ENCODE data around the gene GRB10. TPM values are rescaled to one million over a fixed set of nuclear protein-coding genes. Genes with fewer than 3 reads are reported as not detected.
"Not testable (repeated sequence)": the region's sequence is repeated elsewhere in the genome, so short reads cannot be mapped to it uniquely, and the experiment has no call there.

Gene GRB10
- total RNA-seq, 2 experiments from 2014 or later = 6.3 to 6.6 TPM

GRCh38 chr7:50594136-50594535, 188.6 kb downstream of the GRB10 start:
- ATAC-seq (no peak), DNase-seq (no peak)
- H3K4me3 Mint-ChIP-seq = no peak overlapping the region
- CTCF ChIA-PET = interaction anchor here (1.0 to 1.9 kb wide), 6 partner anchors 15 to 126 kb away, joined by 3 to 7 read pairs (median 4); no protein-coding TSS in a partner anchor
- peaks cover 24% of the 10 kb centered on the region for H3K4me1 Mint-ChIP-seq (ENCODE audit: low read depth)
- H3K27me3 Mint-ChIP-seq (ENCODE audit: low read depth) = no peaks in the 10 kb centered on the region
- H3K36me3 Mint-ChIP-seq (ENCODE audit: low read depth) = no peaks in the 10 kb centered on the region
- H3K9me3 Mint-ChIP-seq (ENCODE audit: insufficient read depth) = no peaks in the 10 kb centered on the region
- no peak overlapping the region for H3K27ac Mint-ChIP-seq
- POLR2A ChIA-PET = no interaction called here

- ATAC-seq = no peak
- Mint-ChIP-seq H3K27me3 (ENCODE audit: low read depth) (no peaks in the 10 kb centered on the region), H3K4me1 (ENCODE audit: low read depth) (peaks cover 24% of the 10 kb centered on the region), H3K27ac (no peak overlapping the region), H3K36me3 (ENCODE audit: low read depth) (no peaks in the 10 kb centered on the region), H3K4me3 (no peak overlapping the region), H3K9me3 (ENCODE audit: insufficient read depth) (no peaks in the 10 kb centered on the region)
- POLR2A ChIA-PET = no interaction called here
- DNase-seq = no peak
- CTCF ChIA-PET = interaction anchor here (1.2 to 1.9 kb wide), 2 partner anchors 40 to 85 kb away, joined by 4 to 7 read pairs; no protein-coding TSS in a partner anchor
These were observed 189.8 kb downstream of the GRB10 start for GRCh38 chr7:50592940-50593339.

GRCh38 chr7:50591480-50592438, 190.9 kb downstream of the GRB10 start:
- ChIA-PET CTCF (no interaction called here), POLR2A (no interaction called here)
- no peaks in the 10 kb centered on the region for H3K27me3 Mint-ChIP-seq (ENCODE audit: low read depth)
- ATAC-seq (no peak), DNase-seq (no peak)
- no peak overlapping the region for H3K27ac Mint-ChIP-seq
- H3K9me3 Mint-ChIP-seq (ENCODE audit: insufficient read depth) = no peaks in the 10 kb centered on the region
- peaks cover 24% of the 10 kb centered on the region for H3K4me1 Mint-ChIP-seq (ENCODE audit: low read depth)
- H3K4me3 Mint-ChIP-seq = no peak overlapping the region
- H3K36me3 Mint-ChIP-seq (ENCODE audit: low read depth) = no peaks in the 10 kb centered on the region

- H3K27ac Mint-ChIP-seq = no peak overlapping the region
- POLR2A ChIA-PET = no interaction called here
- no peak overlapping the region for H3K4me3 Mint-ChIP-seq
- no peaks in the 10 kb centered on the region for H3K9me3 Mint-ChIP-seq (ENCODE audit: insufficient read depth)
- no peaks in the 10 kb centered on the region for H3K36me3 Mint-ChIP-seq (ENCODE audit: low read depth)
- H3K4me1 Mint-ChIP-seq (ENCODE audit: low read depth) = peaks cover 24% of the 10 kb centered on the region
- ATAC-seq (no peak), DNase-seq (no peak)
- CTCF ChIA-PET = no interaction called here
- H3K27me3 Mint-ChIP-seq (ENCODE audit: low read depth) = no peaks in the 10 kb centered on the region
These were observed 191.6 kb downstream of the GRB10 start for GRCh38 chr7:50591098-50591479.

GRCh38 chr7:50590535-50590934, 192.2 kb downstream of the GRB10 start:
- no peaks in the 10 kb centered on the region for H3K36me3 Mint-ChIP-seq (ENCODE audit: low read depth)
- POLR2A ChIA-PET = no interaction called here
- no peak for ATAC-seq
- H3K27me3 Mint-ChIP-seq (ENCODE audit: low read depth) = no peaks in the 10 kb centered on the region
- no peak overlapping the region for H3K27ac Mint-ChIP-seq
- H3K4me1 Mint-ChIP-seq (ENCODE audit: low read depth) = peaks cover 22% of the 10 kb centered on the region
- CTCF ChIA-PET = interaction anchor here (2.3 kb wide), 1 partner anchor 43 kb away, joined by 9 read pairs; no protein-coding TSS in a partner anchor
- no peak for DNase-seq
- no peaks in the 10 kb centered on the region for H3K9me3 Mint-ChIP-seq (ENCODE audit: insufficient read depth)
- no peak overlapping the region for H3K4me3 Mint-ChIP-seq

- no peaks in the 10 kb centered on the region for H3K9me3 Mint-ChIP-seq (ENCODE audit: insufficient read depth)
- H3K36me3 Mint-ChIP-seq (ENCODE audit: low read depth) = no peaks in the 10 kb centered on the region
- ChIA-PET CTCF (interaction anchor here (1.0 to 2.7 kb wide), 3 partner anchors 9 to 122 kb away, joined by 4 to 9 read pairs (median 9); no protein-coding TSS in a partner anchor), POLR2A (interaction anchor here (0.7 kb wide), 1 partner anchor 414 kb away, joined by 3 read pairs; no protein-coding TSS in a partner anchor)
- H3K27ac Mint-ChIP-seq = no peak overlapping the region
- ATAC-seq (no peak), DNase-seq (no peak)
- H3K4me1 Mint-ChIP-seq (ENCODE audit: low read depth) = peaks cover 10% of the 10 kb centered on the region
- H3K4me3 Mint-ChIP-seq = no peak overlapping the region
- H3K27me3 Mint-ChIP-seq (ENCODE audit: low read depth) = no peaks in the 10 kb centered on the region
These were observed 193.3 kb downstream of the GRB10 start for GRCh38 chr7:50589364-50589763.

- no peak for DNase-seq
- H3K36me3 Mint-ChIP-seq (ENCODE audit: low read depth) = no peaks in the 10 kb centered on the region
- no peaks in the 10 kb centered on the region for H3K9me3 Mint-ChIP-seq (ENCODE audit: insufficient read depth)
- peaks cover 6% of the 10 kb centered on the region for H3K4me1 Mint-ChIP-seq (ENCODE audit: low read depth)
- no peak for ATAC-seq
- no peaks in the 10 kb centered on the region for H3K27me3 Mint-ChIP-seq (ENCODE audit: low read depth)
- H3K4me3 Mint-ChIP-seq = no peak overlapping the region
- no peak overlapping the region for H3K27ac Mint-ChIP-seq
- ChIA-PET CTCF (interaction anchor here (0.7 to 2.7 kb wide), 5 partner anchors 9 to 121 kb away, joined by 3 to 9 read pairs (median 5); no protein-coding TSS in a partner anchor), POLR2A (interaction anchor here (0.7 kb wide), 1 partner anchor 414 kb away, joined by 3 read pairs; no protein-coding TSS in a partner anchor)
These were observed 193.8 kb downstream of the GRB10 start for GRCh38 chr7:50588937-50589336.

- H3K27me3 Mint-ChIP-seq (ENCODE audit: low read depth) = no peaks in the 10 kb centered on the region
These were observed 195.0 kb downstream of the GRB10 start for GRCh38 chr7:50587737-50588136.

GRCh38 chr7:50584793-50585408, 197.8 kb downstream of the GRB10 start:
- no peak overlapping the region for H3K4me3 Mint-ChIP-seq
- POLR2A ChIA-PET = interaction anchor here (0.6 kb wide), 1 partner anchor 163 kb away, joined by 3 read pairs; no protein-coding TSS in a partner anchor
- DNase-seq = no peak
- no peak overlapping the region for H3K27ac Mint-ChIP-seq
- no peaks in the 10 kb centered on the region for H3K36me3 Mint-ChIP-seq (ENCODE audit: low read depth)
- ATAC-seq = no peak
- no peaks in the 10 kb centered on the region for H3K9me3 Mint-ChIP-seq (ENCODE audit: insufficient read depth)
- H3K4me1 Mint-ChIP-seq (ENCODE audit: low read depth) = no peaks in the 10 kb centered on the region
- H3K27me3 Mint-ChIP-seq (ENCODE audit: low read depth) = peaks cover 4% of the 10 kb centered on the region
- CTCF ChIA-PET = no interaction called here

More at GRCh38 chr7:50587737-50588136, 195.0 kb downstream of the GRB10 start:
- Mint-ChIP-seq H3K9me3 (ENCODE audit: insufficient read depth) (no peaks in the 10 kb centered on the region), H3K4me1 (ENCODE audit: low read depth) (no peaks in the 10 kb centered on the region), H3K36me3 (ENCODE audit: low read depth) (no peaks in the 10 kb centered on the region), H3K4me3 (no peak overlapping the region), H3K27ac (no peak overlapping the region)
- CTCF ChIA-PET = interaction anchor here (1.7 to 2.7 kb wide), 3 partner anchors 10 to 24 kb away, joined by 5 to 9 read pairs (median 5); no protein-coding TSS in a partner anchor
- POLR2A ChIA-PET = no interaction called here
- DNase-seq (no peak), ATAC-seq (no peak)

GRCh38 chr7:50584386-50584785, 198.3 kb downstream of the GRB10 start:
- no peak for ATAC-seq
- H3K9me3 Mint-ChIP-seq (ENCODE audit: insufficient read depth) = no peaks in the 10 kb centered on the region
- POLR2A ChIA-PET = no interaction called here
- H3K27me3 Mint-ChIP-seq (ENCODE audit: low read depth) = peaks cover 4% of the 10 kb centered on the region
- no peak overlapping the region for H3K4me3 Mint-ChIP-seq
- H3K4me1 Mint-ChIP-seq (ENCODE audit: low read depth) = no peaks in the 10 kb centered on the region
- no peaks in the 10 kb centered on the region for H3K36me3 Mint-ChIP-seq (ENCODE audit: low read depth)
- no peak overlapping the region for H3K27ac Mint-ChIP-seq
- no peak for DNase-seq
- CTCF ChIA-PET = no interaction called here

GRCh38 chr7:50583295-50583694, 199.4 kb downstream of the GRB10 start:
- H3K9me3 Mint-ChIP-seq (ENCODE audit: insufficient read depth); CTCF ChIA-PET; H3K4me1 Mint-ChIP-seq (ENCODE audit: low read depth); H3K4me3 Mint-ChIP-seq; ATAC-seq; H3K36me3 Mint-ChIP-seq (ENCODE audit: low read depth); H3K27me3 Mint-ChIP-seq (ENCODE audit: low read depth); H3K27ac Mint-ChIP-seq; POLR2A ChIA-PET; DNase-seq: not testable (repeated sequence)

GRCh38 chr7:50582271-50582670, 200.4 kb downstream of the GRB10 start:
- H3K9me3 Mint-ChIP-seq (ENCODE audit: insufficient read depth); ATAC-seq; CTCF ChIA-PET; POLR2A ChIA-PET; DNase-seq; H3K27me3 Mint-ChIP-seq (ENCODE audit: low read depth); H3K27ac Mint-ChIP-seq; H3K36me3 Mint-ChIP-seq (ENCODE audit: low read depth); H3K4me1 Mint-ChIP-seq (ENCODE audit: low read depth); H3K4me3 Mint-ChIP-seq: not testable (repeated sequence)
